Gastroesophageal sphincter (tissue), 4 donors: ENCODE data around the gene SPOPL. TPM values are rescaled to one million over a fixed set of nuclear protein-coding genes. Genes with fewer than 3 reads are reported as not detected.

Experiments
- ATAC-seq: fragments of 150-250 bp; one replicate; pipeline ENCODE4 v1.9.1; 2016; ENCODE audit warnings: mild to moderate bottlenecking, moderate library complexity
- H3K27ac ChIP-seq, 4 donors: fragments of 200-600 bp; sonication (generic) in 3 of 4; 1 replicate in 3 of 4; 2 replicates in 1 of 4; pipeline ENCODE4 v1.5.1; 2016 to 2019
- H3K27me3 ChIP-seq: fragments of 200-600 bp; sonication (generic); one replicate; pipeline ENCODE4 v1.5.1; 2019
- H3K36me3 ChIP-seq, 2 donors: fragments of 200-600 bp; sonication (generic); one replicate each; pipeline ENCODE4 v1.5.1; 2019; ENCODE audit warnings: control low read depth in 1 of 2
- H3K4me1 ChIP-seq, 3 donors: fragments of 200-600 bp; sonication (generic); 1 replicate in 2 of 3; 2 replicates in 1 of 3; pipeline ENCODE4 v1.5.1; 2016 to 2019; ENCODE audit warnings: control low read depth in 2 of 3
- H3K4me3 ChIP-seq, 2 donors: fragments of 200-600 bp; sonication (generic); one replicate each; pipeline ENCODE4 v1.5.1; 2019; ENCODE audit warnings: mild to moderate bottlenecking in 1 of 2, moderate library complexity in 1 of 2
- H3K9me3 ChIP-seq, 3 donors: fragments of 200-600 bp; sonication (generic); one replicate each; pipeline ENCODE4 v1.5.1; 2017 to 2019; ENCODE audit warnings: control low read depth in 2 of 3
- EP300 ChIP-seq: sonication (generic); formaldehyde crosslinking; IDR thresholded peaks from one replicate; pipeline ENCODE4 v1.6.1; 2017; ENCODE audit warnings: antibody characterized with exemption, mild to moderate bottlenecking
- POLR2A ChIP-seq, 2 donors: fragments of 450-650 bp; IDR thresholded peaks; one replicate each; pipeline ENCODE4 v1.6.1; 2017; ENCODE audit warnings: antibody characterized with exemption in 2 of 2, mild to moderate bottlenecking in 2 of 2, moderate library complexity in 1 of 2
- POLR2AphosphoS5 ChIP-seq: sonication (generic); formaldehyde crosslinking; IDR thresholded peaks from one replicate; pipeline ENCODE4 v1.6.1; 2017; ENCODE audit warnings: antibody characterized with exemption
- WGBS, 2 donors: methylation state at CpG; one replicate each; pipeline ENCODE4 v1.1.5; 2018; ENCODE audit warnings: low coverage in 1 of 2; 5-methylcytosine and 5-hydroxymethylcytosine counted together
- total RNA-seq, 4 donors: library from RNA; depleted of rRNA; stranded (reverse); fragments of >200 nt; gene quantifications; one replicate each; pipeline ENCODE4 v1.1.0, GENCODE V29; 2016
- TF ChIP-seq, protein P1 (sequence below), 4 experiments: fragments of 200-600 bp in 2 of 4; fragments of 450-650 bp in 2 of 4; sonication (generic) in 1 of 4; IDR thresholded peaks; one replicate each; pipeline ENCODE4 v1.5.1; 2017 to 2019; ENCODE audit warnings: antibody characterized with exemption in 4 of 4, mild to moderate bottlenecking in 2 of 4, moderate library complexity in 2 of 4

Gene SPOPL
- total RNA-seq, 4 donors from 2014 or later, result 32.7 to 51.8 (median 39.4) TPM

DNA sequence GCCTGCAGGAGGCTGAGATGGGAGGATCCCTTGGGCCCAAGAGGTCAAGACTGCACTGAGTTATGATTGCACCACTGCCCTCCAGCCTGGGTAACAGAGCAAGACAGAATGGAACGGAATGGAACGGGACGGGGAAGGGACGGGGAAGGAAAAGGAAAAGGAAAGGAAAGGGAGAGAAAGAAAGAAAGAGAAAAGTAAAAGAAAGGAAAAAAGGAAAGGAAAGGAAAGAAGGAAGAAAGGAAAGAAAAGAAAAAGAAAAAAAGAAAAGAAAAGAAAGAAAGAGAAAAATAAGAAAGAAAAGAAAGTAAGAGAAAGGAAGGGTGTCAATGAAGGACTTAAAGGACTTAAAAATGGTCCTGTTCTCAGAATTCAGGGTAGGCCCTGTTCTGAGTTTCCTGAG lies 4.3 kb upstream of the SPOPL start:
- no peak for ATAC-seq
- no peaks in the 10 kb centered on the region for H3K9me3 ChIP-seq
- 98% methylated on average over 4 of the region's 4 CpGs; no CpG with 5 or more reads in 1 of the 2 donors for WGBS, 2 donors
- H3K27me3 ChIP-seq, result no peaks in the 10 kb centered on the region
- H3K36me3 ChIP-seq, result peaks cover 0 to 18% of the 10 kb centered on the region in 2 donors
- H3K27ac ChIP-seq, result no peak overlapping the region
- no peak for TF ChIP-seq EP300
- TF ChIP-seq, protein P1, sequence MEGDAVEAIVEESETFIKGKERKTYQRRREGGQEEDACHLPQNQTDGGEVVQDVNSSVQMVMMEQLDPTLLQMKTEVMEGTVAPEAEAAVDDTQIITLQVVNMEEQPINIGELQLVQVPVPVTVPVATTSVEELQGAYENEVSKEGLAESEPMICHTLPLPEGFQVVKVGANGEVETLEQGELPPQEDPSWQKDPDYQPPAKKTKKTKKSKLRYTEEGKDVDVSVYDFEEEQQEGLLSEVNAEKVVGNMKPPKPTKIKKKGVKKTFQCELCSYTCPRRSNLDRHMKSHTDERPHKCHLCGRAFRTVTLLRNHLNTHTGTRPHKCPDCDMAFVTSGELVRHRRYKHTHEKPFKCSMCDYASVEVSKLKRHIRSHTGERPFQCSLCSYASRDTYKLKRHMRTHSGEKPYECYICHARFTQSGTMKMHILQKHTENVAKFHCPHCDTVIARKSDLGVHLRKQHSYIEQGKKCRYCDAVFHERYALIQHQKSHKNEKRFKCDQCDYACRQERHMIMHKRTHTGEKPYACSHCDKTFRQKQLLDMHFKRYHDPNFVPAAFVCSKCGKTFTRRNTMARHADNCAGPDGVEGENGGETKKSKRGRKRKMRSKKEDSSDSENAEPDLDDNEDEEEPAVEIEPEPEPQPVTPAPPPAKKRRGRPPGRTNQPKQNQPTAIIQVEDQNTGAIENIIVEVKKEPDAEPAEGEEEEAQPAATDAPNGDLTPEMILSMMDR (IDR thresholded peaks at IDR 0.05), result no peak
- TF ChIP-seq POLR2AphosphoS5, result no peak
- no peak for TF ChIP-seq POLR2A (IDR thresholded peaks at IDR 0.05)
- H3K4me3 ChIP-seq, result no peak overlapping the region
- peaks cover 0 to 16% (median 0%) of the 10 kb centered on the region in 3 donors for H3K4me1 ChIP-seq

DNA sequence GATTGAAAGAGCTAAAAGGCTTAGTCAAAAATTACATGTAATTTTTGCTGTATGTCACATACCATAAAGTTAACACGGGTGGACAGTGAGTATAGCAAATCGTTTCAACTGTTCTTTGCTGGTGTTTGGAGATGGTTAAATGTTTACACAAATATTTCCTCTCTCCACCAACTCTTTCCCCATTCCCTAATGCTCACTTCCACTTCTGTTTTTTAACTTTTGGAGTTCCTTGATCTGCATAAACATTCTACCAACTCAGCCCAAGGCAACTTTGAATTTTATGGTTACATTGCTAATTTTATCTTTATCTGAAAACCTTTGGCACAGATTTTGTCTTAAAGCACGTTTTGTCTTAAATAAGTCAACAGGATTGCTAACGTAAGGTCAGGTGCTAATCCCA lies 1.9 kb upstream of the SPOPL start:
- no peaks in the 10 kb centered on the region for H3K27me3 ChIP-seq
- WGBS, 2 donors, result 66 to 87% methylated on average over 3 of the region's 4 CpGs
- no peaks in the 10 kb centered on the region for H3K9me3 ChIP-seq
- H3K4me3 ChIP-seq, result no peak overlapping the region
- H3K36me3 ChIP-seq, result peaks cover 0 to 18% of the 10 kb centered on the region in 2 donors
- H3K27ac ChIP-seq, result no peak overlapping the region
- ATAC-seq, result no peak
- H3K4me1 ChIP-seq, result peaks cover 4 to 39% (median 6%) of the 10 kb centered on the region in 3 donors
- TF ChIP-seq EP300 (no peak), POLR2AphosphoS5 (no peak), POLR2A (IDR thresholded peaks at IDR 0.05) (no peak)
- TF ChIP-seq, protein P1 (IDR thresholded peaks at IDR 0.05), result no peak

DNA sequence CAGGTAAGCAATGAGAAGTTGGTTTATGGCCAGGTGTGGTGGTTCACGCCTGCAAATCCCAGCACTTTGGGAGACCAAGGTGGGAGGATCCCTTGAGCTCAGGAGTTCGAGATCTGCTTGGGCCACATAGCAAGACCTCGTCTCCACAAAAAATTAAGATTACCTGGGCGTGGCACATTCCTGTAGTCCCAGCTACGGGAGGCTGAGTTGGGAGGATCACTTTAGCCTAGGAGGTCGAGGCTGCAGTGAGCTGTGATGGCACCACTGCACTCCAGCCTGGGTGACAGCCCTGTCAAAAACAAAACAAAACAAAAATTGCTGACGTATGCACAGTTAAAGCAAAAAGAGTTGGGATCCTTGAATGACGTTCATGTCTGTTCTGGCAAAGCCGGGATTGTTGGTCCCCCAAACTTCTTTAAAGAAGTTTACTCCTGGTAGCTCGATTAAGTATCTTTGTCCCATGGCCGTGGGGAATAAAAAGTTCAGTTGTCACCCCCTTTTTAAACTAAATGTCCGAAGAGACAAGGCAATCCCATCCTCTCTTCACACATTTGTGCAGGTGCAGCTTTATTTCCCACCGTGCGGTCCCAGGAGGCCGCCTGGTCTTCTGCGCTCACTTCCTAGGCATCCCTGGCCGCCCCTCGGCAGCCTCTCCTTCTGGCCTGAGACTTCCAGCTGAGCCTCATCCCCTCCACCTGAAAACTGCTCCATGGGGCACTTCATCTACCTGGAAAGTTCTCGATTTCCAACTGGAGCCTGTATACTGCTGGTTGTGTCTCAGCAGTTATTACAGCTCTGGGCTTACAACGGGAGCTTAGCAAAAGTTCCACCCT lies 762 bp upstream of the SPOPL start:
- Histone ChIP-seq H3K4me1 (peaks cover 4 to 50% (median 7%) of the 10 kb centered on the region in 3 donors), H3K36me3 (peaks cover 0 to 9% of the 10 kb centered on the region in 2 donors), H3K27ac (peak overlapping the region; percentile 57 to 97 (median 92)), H3K4me3 (peak overlapping the region; percentile 93 to 96), H3K9me3 (no peaks in the 10 kb centered on the region), H3K27me3 (no peaks in the 10 kb centered on the region)
- TF ChIP-seq POLR2AphosphoS5, result no peak
- no peak for TF ChIP-seq EP300
- TF ChIP-seq, protein P1 (IDR thresholded peaks at IDR 0.05), result no peak
- TF ChIP-seq POLR2A (IDR thresholded peaks at IDR 0.05), result no peak
- ATAC-seq, result peak; percentile 6
- 29 to 53% methylated on average over 11 to 14 of the region's 20 CpGs for WGBS, 2 donors

DNA sequence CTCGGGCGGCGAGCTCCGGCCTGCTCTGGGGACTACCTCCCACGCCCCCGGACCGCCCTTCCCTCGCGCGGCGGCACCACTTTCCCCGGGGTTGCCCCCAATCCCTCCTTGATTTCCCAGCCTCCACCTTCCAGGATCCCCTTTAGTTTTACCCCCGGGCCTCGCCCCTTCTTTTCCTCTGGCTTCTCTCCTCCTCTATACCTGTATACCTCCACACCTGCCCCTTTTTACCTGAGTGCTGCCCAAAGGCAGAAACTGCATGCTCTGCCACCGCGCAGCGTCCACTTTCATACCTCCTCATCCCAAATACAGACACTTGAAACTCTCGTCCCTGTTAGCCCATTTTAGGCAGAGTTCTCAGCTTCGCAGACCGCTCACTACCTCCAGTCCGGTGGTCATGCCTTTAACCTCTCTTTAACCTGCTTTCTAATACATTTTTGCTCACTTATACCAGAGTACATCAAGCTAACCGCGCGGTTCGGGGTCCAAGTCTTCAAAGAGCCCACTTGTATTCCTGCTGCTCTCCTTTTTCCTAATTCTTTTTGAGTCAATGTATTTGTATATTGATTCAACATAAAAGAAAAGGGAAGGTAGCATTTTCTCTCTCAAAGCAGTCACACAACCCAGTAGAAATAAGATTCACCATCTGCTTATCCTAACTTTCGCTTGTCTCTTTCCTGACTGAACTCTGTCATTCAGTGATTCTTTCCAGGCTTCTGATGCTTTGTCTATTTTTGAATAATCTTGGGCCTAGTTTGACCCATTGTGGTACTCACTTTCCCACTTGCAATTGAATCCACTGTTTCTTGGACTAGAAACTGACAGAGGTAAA lies 901 bp downstream of the SPOPL start:
- H3K27ac ChIP-seq, result peak overlapping the region; percentile 80 to 97 (median 92)
- no peaks in the 10 kb centered on the region for H3K9me3 ChIP-seq
- TF ChIP-seq POLR2A (IDR thresholded peaks at IDR 0.05) (no peak), POLR2AphosphoS5 (no peak), EP300 (no peak)
- TF ChIP-seq, protein P1 (IDR thresholded peaks at IDR 0.05), result no peak
- H3K4me3 ChIP-seq, result peak overlapping the region; percentile 93 to 96
- 0 to 1% methylated on average over 20 to 26 of the region's 26 CpGs for WGBS, 2 donors
- no peaks in the 10 kb centered on the region for H3K27me3 ChIP-seq
- H3K4me1 ChIP-seq, result peaks cover 7 to 67% (median 12%) of the 10 kb centered on the region in 3 donors
- H3K36me3 ChIP-seq, result no peaks in the 10 kb centered on the region
- ATAC-seq, result no peak
